Measurements from ENCODE around the gene NUDT8.

The NUDT8 gene

GRCh38 chr11:67584881-67585873 lies 44.6 kb downstream of the NUDT8 start:
- DNase-seq = no peak

GRCh38 chr11:67584205-67584880 lies 45.4 kb downstream of the NUDT8 start:
- DNase-seq = no peak

- DNase-seq = no peak
Observed at GRCh38 chr11:67583247-67584204, 46.2 kb downstream of the NUDT8 start, which contains the start of gene GSTP1. TSS of gene GSTP1 (plus strand) at chr11:67583812. CDS start at chr11:67583844, 32 bp downstream.

- no peak for DNase-seq
Observed at GRCh38 chr11:67582011-67582410, 47.7 kb downstream of the NUDT8 start.

- no peak for DNase-seq
Observed at GRCh38 chr11:67581469-67581868, 48.3 kb downstream of the NUDT8 start.

GRCh38 chr11:67577951-67578350 lies 51.8 kb downstream of the NUDT8 start:
- DNase-seq = no peak

Measured in NCI-H524 treated with DMSO at 0.1 percent for 48 hours (cell line).